Measurements from ENCODE around the gene MLYCD.

DNA sequence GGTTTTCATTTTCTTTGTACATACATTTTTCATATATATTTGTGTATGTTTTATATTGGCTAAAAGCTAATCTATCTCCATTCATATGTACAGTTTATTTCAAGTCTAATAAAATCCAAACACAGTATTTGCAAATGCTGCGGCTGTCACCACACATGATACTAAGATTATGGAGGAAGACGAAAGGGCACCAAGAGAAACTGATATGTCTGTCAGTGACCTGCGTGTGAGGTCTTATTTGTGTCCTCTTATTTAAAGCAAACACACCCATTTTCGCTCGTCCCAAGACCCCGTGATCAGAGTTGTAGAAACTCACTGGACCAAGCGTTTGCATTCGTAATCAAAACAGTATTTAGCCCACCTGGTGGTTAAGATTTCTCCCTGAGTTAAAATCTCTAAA lies 8.2 kb downstream of the MLYCD start:
- TF ChIP-seq POLR2A (IDR thresholded peaks at IDR 0.05) (no peak), CTCF (IDR thresholded peaks at IDR 0.05) (no peak)
